Measurements from ENCODE around the gene SRM. TPM values are rescaled to one million over a fixed set of nuclear protein-coding genes. Genes with fewer than 3 reads are reported as not detected.
"Not testable (repeated sequence)": the region's sequence is repeated elsewhere in the genome, so short reads cannot be mapped to it uniquely, and the experiment has no call there.

Gene SRM
- total and polyA plus RNA-seq, 2 of the 13 experiments (the other 11 are each of a cell fraction or from before 2014, with no cell fraction given) = 27.9 to 31.8 TPM

GRCh38 chr1:11100806-11101205 is 41.0 kb upstream of the SRM start:
- H3K27me3 ChIP-seq (ENCODE audit: control insufficient read depth in 1 of 2, insufficient read depth in 2 of 2, low read length in 2 of 2); H3K27ac ChIP-seq (ENCODE audit: extremely low read length, insufficient read depth, low read length); H3K9me3 ChIP-seq (ENCODE audit: low read length); in situ Hi-C loops (cut with HindIII; ENCODE audit: extremely low pct_ligation_motif_present, low pct_unique_long_range_greater_than_20kb); FAIRE-seq; POLR2A ChIA-PET; H4K20me1 ChIP-seq (ENCODE audit: insufficient read depth, low read length); BruUV-seq (replicated peaks); H2AFZ ChIP-seq (ENCODE audit: low read length); CTCF ChIA-PET (ENCODE audit: low intra/inter-chr PET ratio, low total read pairs); DNase-seq (ENCODE audit: low spot score); intact Hi-C loops (cut with micrococcal nuclease; ENCODE audit: unreplicated experiment); H3K4me3 ChIP-seq (replicated peaks in 1 of 3; ENCODE audit: insufficient read depth in 1 of 3, low read depth in 2 of 3, low read length in 3 of 3); ATAC-seq; H3K4me2 ChIP-seq (ENCODE audit: low read depth, low read length); H3K9ac ChIP-seq (ENCODE audit: insufficient read depth, low read depth, low read length): not testable (repeated sequence)
- H3K79me2 ChIP-seq (ENCODE audit: insufficient read depth, low read length) = peaks cover 17% of the 10 kb centered on the region
- peaks cover 6 to 16% of the 10 kb centered on the region in 2 experiments; a peak in 4 of 5 replicates for H3K36me3 ChIP-seq (replicated peaks in 1 of 2; ENCODE audit: control insufficient read depth in 1 of 2, insufficient read depth in 2 of 2, low read length in 2 of 2)
- 92% methylated on average over 17 of the region's 17 CpGs for WGBS (ENCODE audit: low lambda C conversion rate)
- H3K4me1 ChIP-seq (ENCODE audit: insufficient read depth, low read length) = peaks cover 20% of the 10 kb centered on the region

- H2AFZ ChIP-seq (ENCODE audit: low read length) = peak overlapping the region; percentile 74
- 20% methylated on average over 13 of the region's 13 CpGs for WGBS (ENCODE audit: low lambda C conversion rate)
- H3K27ac ChIP-seq (ENCODE audit: extremely low read length, insufficient read depth, low read length) = peak overlapping the region; percentile 85
- ChIA-PET CTCF (ENCODE audit: low intra/inter-chr PET ratio, low total read pairs) (no interaction called here), POLR2A (interaction anchor here (1.0 to 1.6 kb wide), 10 partner anchors 9 to 919 kb away, joined by 3 to 15 read pairs (median 4); partner anchors contain the start of genes MASP2, MIIP, SRM and TARDBP)
- no peaks in the 10 kb centered on the region; a peak in 1 of 5 replicates for H3K27me3 ChIP-seq (ENCODE audit: control insufficient read depth in 1 of 2, insufficient read depth in 2 of 2, low read length in 2 of 2)
- H3K4me1 ChIP-seq (ENCODE audit: insufficient read depth, low read length) = peaks cover 20% of the 10 kb centered on the region
- intact Hi-C loops (cut with micrococcal nuclease; ENCODE audit: unreplicated experiment) (no loop called here), in situ Hi-C loops (cut with HindIII; ENCODE audit: extremely low pct_ligation_motif_present, low pct_unique_long_range_greater_than_20kb) (no loop called here)
- H3K9me3 ChIP-seq (ENCODE audit: low read length) = no peaks in the 10 kb centered on the region
- DNase-seq (ENCODE audit: low spot score) (no peak), FAIRE-seq (no peak), ATAC-seq (no peak)
- peak overlapping the region; percentile 94 to 98 (median 95); a peak in 5 of 6 replicates for H3K4me3 ChIP-seq (replicated peaks in 1 of 3; ENCODE audit: insufficient read depth in 1 of 3, low read depth in 2 of 3, low read length in 3 of 3)
- BruUV-seq (replicated peaks) = TSS peak; percentile 98
- peak overlapping the region; percentile 95 for H3K9ac ChIP-seq (ENCODE audit: insufficient read depth, low read depth, low read length)
- no peaks in the 10 kb centered on the region for H4K20me1 ChIP-seq (ENCODE audit: insufficient read depth, low read length)
- peak overlapping the region; percentile 94 for H3K4me2 ChIP-seq (ENCODE audit: low read depth, low read length)
- H3K79me2 ChIP-seq (ENCODE audit: insufficient read depth, low read length) = peaks cover 17% of the 10 kb centered on the region
- peaks cover 6 to 17% of the 10 kb centered on the region in 2 experiments; a peak in 4 of 5 replicates for H3K36me3 ChIP-seq (replicated peaks in 1 of 2; ENCODE audit: control insufficient read depth in 1 of 2, insufficient read depth in 2 of 2, low read length in 2 of 2)
- TF ChIP-seq ZNF333 (CRISPR knock-in tag; IDR thresholded peaks at IDR 0.05; ENCODE audit: borderline replicate concordance) (no peak), KLF13 (CRISPR knock-in tag; IDR thresholded peaks at IDR 0.05) (no peak), ZMYM3 (CRISPR knock-in tag; IDR thresholded peaks at IDR 0.05) (peak; percentile 50; the same call in 1 of the 2 replicates), IKZF1 (IDR thresholded peaks at IDR 0.05) (no peak), NR3C1 (CRISPR knock-in tag; IDR thresholded peaks at IDR 0.05) (no peak), ZNF501 (CRISPR knock-in tag; IDR thresholded peaks at IDR 0.05) (peak; percentile 41; the same call in 1 of the 2 replicates), ZNF790 (CRISPR knock-in tag; IDR thresholded peaks at IDR 0.05; ENCODE audit: borderline replicate concordance) (peak; percentile 59; the same call in 1 of the 2 replicates), ZNF709 (CRISPR knock-in tag; IDR thresholded peaks at IDR 0.05) (0 out of 2 replicates have a peak, but pooled peaks have one; percentile 15), ZNF629 (CRISPR knock-in tag; conservative IDR thresholded peaks at IDR 0.05) (peak; percentile 67; the same call in 1 of the 2 replicates), PHF21A (CRISPR knock-in tag; IDR thresholded peaks at IDR 0.05) (0 out of 2 replicates have a peak, but pooled peaks have one; percentile 0), ZNF460 (CRISPR knock-in tag; IDR thresholded peaks at IDR 0.05; ENCODE audit: borderline replicate concordance) (peak; percentile 41; the same call in 1 of the 2 replicates), ZNF549 (CRISPR knock-in tag; IDR thresholded peaks at IDR 0.05) (no peak)
- TF ChIP-seq, protein P1, sequence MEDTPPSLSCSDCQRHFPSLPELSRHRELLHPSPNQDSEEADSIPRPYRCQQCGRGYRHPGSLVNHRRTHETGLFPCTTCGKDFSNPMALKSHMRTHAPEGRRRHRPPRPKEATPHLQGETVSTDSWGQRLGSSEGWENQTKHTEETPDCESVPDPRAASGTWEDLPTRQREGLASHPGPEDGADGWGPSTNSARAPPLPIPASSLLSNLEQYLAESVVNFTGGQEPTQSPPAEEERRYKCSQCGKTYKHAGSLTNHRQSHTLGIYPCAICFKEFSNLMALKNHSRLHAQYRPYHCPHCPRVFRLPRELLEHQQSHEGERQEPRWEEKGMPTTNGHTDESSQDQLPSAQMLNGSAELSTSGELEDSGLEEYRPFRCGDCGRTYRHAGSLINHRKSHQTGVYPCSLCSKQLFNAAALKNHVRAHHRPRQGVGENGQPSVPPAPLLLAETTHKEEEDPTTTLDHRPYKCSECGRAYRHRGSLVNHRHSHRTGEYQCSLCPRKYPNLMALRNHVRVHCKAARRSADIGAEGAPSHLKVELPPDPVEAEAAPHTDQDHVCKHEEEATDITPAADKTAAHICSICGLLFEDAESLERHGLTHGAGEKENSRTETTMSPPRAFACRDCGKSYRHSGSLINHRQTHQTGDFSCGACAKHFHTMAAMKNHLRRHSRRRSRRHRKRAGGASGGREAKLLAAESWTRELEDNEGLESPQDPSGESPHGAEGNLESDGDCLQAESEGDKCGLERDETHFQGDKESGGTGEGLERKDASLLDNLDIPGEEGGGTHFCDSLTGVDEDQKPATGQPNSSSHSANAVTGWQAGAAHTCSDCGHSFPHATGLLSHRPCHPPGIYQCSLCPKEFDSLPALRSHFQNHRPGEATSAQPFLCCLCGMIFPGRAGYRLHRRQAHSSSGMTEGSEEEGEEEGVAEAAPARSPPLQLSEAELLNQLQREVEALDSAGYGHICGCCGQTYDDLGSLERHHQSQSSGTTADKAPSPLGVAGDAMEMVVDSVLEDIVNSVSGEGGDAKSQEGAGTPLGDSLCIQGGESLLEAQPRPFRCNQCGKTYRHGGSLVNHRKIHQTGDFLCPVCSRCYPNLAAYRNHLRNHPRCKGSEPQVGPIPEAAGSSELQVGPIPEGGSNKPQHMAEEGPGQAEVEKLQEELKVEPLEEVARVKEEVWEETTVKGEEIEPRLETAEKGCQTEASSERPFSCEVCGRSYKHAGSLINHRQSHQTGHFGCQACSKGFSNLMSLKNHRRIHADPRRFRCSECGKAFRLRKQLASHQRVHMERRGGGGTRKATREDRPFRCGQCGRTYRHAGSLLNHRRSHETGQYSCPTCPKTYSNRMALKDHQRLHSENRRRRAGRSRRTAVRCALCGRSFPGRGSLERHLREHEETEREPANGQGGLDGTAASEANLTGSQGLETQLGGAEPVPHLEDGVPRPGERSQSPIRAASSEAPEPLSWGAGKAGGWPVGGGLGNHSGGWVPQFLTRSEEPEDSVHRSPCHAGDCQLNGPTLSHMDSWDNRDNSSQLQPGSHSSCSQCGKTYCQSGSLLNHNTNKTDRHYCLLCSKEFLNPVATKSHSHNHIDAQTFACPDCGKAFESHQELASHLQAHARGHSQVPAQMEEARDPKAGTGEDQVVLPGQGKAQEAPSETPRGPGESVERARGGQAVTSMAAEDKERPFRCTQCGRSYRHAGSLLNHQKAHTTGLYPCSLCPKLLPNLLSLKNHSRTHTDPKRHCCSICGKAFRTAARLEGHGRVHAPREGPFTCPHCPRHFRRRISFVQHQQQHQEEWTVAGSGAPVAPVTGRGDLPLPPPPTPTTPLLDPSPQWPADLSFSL (CRISPR knock-in tag; IDR thresholded peaks at IDR 0.05) = 0 out of 2 replicates have a peak, but pooled peaks have one; percentile 27
Measured at GRCh38 chr1:11100149-11100493, 40.3 kb upstream of the SRM start.
